Amygdala (tissue), 56 donors: Measurements from ENCODE around the gene CBLC.
A peak's percentile ranks its signal among the peaks of the same experiment; 100 is the strongest.

Source experiments
- DNase-seq, 56 donors: peaks; one replicate each; lab custom pipeline; 2025; lab: John Stamatoyannopoulos, UW

Gene CBLC

DNA sequence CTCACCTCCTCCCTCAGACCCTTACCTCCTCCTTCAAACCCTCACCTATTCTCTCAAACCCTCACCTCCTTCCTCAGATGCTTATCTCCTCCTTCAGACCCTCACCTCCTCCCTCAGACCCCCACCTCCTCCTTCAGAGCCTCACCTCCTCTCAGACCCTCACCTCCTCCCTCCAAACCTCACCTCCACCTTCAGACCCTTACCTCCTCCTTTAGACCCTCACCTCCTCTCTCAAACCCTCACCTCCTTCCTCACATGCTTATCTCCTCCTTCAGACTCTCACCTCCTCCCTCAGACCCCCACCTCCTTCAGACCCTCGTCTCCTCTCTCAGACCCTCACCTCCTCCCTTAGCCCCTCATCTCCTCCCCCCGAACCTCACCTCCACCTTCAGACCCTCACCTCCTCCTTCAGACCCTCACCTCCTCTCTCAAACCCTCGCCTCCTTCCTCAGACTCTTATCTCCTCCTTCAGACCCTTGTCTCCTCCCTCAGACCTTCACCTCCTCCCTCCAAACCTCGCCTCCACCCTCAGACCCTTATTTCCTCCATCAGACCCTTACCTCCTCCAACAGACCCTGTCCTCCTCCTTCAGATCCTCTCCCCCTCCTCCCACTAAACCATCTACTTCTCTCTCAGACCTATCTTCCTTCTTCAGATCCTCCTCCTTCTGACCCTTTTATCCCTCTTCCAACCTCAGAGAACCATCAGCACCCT is 31.6 kb upstream of the CBLC start:
- no peak for DNase-seq

DNA sequence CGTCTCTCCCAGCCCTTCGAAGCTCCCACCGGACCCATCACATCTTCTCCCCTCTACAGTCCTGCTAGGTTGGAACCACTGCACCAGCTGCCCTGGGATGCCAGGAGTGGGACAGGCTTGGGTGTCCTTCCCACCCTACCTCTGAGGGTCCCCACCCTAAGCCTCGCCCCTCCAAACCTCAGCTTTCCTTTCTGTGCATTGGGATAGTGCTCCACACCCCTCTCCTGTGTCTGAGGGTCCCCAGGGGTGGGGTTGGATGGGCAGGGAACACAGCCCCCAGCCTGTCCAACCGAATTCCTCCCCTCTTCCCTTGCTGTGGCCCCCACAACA is 31.1 kb upstream of the CBLC start:
- DNase-seq = no peak

DNA sequence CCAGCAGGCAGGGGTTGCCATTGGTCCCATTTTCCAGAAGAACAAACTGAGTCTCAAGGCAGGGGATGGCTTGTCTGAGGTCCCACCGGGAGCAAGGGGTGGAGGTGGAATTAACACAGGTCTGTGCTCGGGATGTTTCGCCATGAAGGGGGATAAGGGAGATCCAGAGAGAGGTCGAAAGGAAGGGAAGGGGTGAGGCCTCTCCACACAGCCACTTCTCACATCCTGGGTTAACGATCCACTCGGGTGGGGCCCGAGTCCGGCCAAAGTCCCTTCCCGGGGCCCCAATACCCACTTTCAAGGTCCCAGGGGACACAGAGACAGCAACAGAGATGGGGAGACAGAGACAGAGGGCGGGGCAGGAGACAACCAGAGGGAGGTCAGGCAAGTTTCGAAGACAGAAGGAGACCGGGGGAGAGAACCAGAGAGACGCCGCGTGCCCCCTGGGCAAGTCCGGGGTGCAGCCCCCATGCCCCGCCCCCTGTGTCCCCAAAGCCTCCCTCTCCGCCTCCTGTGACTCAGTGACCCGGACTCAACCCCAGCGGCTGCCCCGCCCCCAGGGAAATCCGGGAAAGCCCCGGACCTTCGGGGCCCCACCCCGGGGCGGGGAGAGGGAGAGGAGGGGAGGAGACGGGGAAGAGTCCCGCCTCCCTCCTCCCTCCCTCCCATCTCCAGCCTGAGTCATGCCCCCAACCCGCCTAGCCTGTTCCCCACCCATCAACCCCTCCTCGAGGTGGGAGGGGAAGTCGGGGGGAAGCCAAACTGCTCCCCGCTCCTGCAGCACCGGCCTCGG is 30.5 kb upstream of the CBLC start:
- DNase-seq = peak in 43 of 56 donors; percentile 7 to 86 (median 49)

DNA sequence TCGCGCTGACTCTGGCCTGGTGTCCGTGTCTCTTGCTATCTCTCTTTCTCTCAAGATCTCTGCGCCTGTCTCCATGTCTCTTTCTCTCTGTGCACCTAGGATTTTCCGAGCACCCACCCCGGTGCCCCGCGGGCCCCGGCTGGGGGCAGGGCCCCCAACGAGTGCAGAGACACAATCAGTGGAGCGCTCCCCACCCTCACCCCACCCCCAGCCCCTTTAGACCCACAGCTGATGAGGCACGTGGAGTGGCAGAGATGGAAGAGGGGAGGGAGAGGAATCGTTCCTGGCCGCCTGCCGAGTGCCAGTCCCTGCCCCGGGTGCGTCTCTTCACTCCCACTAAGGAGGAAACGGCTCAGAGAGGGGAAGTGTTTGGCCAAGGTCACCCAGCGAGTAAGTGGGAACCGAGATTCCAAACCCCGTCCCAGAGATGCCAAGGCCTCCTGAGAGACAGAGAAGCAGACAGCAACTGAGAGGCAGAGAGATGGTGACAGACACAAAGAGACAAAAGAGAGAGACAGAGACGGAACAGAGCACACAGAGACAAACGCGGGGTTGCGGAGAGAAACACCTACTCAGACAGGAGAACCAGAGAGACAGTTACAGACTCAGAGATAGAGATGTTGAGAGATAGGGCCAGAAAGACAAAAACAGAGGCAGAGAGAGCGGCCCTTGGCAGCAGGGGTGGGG is 29.8 kb upstream of the CBLC start:
- peak in 14 of 56 donors; percentile 4 to 63 (median 31) for DNase-seq

DNA sequence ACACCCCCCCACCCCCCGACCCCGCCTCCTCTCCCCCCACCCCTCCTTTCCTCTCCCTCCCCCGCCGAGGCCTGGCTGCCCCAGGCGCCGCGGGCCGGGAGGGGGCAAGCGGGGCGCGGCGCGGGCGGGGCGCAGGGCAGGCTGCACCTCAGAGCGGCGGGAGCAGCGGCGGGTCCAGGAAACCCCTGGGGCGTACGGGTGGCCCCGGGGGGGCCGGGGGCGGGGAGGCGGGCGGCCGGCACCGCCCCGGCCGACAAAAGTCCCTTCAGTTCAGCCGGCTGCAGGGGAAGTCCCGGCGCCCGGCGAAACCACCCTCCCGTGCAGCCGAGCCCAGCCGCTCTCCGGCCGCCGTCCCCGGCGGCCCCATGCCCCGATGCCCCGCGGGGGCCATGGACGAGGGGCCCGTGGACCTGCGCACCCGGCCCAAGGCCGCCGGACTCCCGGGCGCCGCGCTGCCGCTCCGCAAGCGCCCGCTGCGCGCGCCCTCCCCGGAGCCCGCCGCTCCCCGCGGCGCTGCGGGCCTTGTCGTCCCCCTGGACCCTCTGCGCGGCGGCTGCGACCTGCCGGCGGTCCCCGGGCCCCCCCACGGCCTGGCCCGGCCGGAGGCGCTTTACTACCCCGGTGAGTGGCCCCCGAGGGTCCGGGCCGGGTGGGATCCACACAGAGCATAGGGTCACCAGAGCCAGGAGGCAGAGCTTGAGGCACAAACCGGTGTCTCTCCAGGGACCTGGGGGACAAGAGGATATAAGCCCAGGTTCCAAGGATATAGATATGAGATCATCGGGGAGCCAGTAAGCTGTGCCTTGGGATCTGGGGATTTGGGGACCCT is 29.1 kb upstream of the CBLC start, which contains the start of gene BCL3:
TSS of gene BCL3 (plus strand) at position 283 of the 829 bp plus-strand sequence. CDS start at position 366, 83 bp downstream.
- DNase-seq = peak in 22 of 56 donors; percentile 3 to 57 (median 20)

DNA sequence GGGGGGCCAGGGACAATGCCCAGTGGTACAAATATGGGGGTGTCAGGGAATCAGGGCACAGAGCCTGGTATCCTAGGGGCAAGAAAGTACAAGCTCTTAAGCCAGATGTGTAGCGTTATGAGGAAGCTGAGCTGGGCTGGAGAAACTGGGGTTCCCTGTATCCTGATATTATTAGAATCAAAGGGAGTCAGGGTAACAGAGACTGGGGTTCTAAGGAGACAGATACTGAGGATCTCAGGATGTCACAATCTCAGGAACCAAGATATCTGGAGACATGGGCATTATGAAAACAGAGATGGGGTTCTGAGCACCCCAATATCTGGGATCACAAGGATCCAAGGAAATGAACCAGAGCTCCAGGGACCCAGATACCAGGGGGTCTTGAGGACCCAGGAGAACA is 28.4 kb upstream of the CBLC start:
- no peak for DNase-seq

DNA sequence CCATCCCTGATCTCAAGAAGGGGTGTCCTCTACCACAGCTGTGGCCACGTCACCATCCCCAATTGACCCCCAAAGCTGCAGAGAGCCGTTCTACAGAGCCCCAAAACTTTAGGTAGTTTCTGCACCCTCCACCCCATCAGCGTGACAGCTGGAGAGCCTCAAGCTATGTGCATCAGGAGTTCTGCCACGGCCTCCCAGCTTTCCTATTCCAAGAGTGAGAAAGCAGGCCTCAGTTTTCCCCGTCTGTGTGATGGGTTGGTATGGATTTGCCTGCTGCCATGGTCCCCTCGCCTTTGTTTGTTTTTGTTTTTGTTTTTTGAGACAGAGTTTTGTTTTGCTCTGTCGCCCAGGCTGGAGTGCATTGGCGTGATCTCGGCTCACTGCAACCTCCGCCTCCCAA is 27.7 kb upstream of the CBLC start:
- no peak for DNase-seq

DNA sequence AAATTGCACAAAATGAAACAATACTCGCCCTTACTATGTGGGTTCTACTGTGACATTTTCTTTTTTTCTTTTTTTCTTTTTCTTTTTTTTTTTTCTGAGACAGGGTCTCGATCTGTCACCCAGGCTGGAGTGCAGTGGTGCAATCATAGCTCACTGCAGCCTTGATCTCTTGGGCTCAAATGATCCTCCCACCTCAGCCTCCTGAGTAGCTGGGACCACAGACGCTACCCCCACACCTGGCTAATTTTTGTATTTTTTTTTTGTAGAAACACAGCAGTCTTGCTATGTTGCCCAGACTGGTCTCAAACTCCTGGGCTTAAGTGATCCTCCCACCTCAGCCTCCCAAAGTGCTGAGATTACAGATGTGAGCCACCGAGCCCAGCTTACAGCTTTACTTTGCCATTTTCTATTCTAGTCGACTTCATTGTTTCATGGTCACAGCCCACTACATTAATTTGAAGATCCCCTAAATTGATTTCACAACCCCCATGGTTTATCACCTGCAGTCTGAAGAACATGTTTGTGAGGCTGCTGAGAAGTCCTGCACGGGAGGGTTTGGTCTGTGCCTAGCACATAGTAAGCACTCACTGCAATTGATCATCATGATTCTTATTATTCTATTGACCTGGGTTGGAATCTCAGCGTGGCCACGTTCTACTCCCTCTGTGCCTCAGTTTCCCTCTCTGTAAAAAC is 25.4 kb upstream of the CBLC start:
- no peak for DNase-seq

DNA sequence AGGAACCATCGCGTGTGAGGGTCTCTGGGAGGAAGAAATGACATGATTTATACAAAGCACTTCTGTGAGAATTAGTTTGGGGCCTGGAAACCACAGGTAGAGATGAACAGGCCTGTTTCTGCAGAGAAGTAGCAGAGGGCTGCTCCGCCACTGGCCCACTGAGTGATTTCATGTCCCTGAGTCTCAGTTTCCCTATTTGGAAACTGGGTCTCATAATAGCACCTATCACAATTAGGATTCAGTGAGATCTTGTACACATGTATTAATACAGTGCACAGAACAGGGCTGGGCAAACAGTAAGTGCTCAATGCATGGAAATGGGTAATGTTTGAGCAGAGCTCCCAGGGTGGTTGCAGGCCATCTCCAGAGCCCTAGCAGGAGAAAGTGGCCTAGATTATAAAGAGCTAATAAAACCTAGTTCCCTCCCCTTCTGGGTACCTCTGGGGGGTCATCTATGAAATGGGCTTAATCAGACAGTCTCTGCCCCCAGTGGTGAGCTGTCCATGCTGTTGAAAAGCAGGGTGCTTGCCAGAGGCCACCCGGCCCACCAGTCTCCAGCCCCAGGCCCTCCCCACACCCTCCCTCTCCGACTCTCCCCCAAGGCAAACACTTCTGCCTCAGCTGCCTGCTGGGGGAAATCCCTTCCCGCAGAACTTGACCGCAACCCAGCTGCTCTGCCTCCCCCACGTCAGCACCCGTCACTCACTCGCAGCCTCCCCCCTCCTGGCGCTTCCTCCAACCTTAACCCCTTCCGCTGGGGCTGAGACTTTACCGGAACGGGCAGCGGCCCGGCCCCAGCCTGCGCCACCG is 24.7 kb upstream of the CBLC start:
- peak in 38 of 56 donors; percentile 4 to 56 (median 31) for DNase-seq

DNA sequence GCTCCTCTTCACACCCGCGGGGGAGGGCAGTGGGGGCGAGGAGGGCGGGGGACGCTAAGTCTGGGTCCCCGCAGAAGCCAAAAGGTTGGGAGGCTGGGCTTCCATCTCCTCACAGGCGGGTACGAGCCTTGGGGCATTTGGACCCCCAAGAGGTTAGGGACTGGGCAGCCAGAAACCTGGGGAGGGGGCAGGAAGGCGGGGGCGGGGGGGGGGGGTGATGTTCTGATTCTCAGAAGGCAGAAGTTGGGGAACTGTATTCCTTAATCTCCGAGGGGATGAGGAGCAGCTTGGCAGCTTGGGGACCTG is 24.1 kb upstream of the CBLC start:
- DNase-seq = no peak

DNA sequence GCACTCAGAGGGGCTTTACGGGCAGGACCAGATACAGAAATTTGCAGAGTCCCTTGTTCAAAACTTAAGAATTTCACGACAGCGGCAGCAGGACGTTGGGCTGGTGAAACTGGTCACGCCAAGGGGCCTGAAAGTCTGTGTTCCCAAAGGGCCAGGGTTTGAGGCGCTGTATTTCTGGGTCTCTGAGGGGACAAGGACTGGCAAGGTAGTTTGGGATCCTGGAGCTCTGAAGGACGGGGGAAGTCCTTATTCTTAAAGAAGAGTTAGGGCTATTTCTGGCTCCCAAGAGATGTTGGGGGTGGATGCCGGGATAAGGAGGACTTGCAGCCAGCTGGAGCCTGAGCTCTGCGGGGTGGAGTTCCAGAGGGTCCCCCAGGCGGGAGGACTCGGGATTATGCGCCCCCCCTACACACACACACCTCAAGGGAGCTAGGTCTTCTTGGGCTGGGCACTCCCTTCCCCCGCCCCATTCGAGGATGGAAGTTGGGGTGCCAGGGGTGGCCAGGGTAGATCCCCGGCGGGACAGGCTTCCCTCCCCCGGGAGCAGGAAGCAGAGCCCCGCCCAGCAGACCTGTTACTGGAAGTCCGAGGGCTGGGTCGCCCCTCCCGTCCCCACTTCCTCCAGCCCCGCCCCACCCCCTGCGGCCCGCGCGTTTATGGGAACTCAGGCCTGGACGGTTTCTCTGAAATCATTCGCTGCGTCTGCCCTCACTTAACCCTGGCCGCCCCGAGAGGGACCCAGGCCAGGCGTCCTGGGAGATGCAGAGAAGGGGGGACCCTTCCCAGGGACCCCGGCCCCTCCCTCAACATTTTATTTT is 23.5 kb upstream of the CBLC start:
- DNase-seq = peak in 22 of 56 donors; percentile 1 to 34 (median 10)

DNA sequence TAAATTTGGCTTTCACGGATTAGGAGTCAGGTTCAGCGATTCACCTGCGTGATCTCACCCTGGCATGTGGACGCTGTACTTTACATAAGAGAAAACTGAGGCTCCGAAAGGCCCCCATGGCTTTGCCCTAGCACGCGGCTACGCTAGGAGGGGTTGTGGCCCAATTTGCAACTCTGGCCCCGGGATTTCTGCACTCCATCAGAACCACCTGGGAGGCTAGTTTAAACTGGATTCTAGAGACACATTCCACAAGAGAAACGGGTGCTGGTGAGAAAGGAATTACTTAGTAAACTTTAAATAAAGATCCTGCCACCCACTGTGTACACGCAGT is 23.0 kb upstream of the CBLC start:
- no peak for DNase-seq

DNA sequence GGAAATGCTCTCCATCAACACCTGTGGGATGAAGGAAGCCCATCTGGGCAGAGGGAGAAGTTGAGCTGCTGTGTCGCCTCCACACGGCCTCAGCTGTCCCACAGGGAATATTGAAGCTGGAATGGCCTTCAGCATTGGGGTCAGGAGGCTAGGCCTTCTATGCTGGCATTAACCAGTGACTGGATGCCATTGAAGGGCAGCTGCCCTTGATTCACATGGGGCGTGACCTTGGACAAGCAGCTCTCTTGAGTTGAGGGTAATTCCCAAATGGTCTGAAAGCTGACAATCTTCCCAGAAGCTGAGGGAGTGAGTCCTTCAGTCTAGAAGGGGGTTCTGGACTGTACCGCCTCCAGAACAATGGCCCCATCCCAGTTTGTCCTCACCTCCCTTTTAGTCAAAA is 22.5 kb upstream of the CBLC start:
- DNase-seq = no peak

DNA sequence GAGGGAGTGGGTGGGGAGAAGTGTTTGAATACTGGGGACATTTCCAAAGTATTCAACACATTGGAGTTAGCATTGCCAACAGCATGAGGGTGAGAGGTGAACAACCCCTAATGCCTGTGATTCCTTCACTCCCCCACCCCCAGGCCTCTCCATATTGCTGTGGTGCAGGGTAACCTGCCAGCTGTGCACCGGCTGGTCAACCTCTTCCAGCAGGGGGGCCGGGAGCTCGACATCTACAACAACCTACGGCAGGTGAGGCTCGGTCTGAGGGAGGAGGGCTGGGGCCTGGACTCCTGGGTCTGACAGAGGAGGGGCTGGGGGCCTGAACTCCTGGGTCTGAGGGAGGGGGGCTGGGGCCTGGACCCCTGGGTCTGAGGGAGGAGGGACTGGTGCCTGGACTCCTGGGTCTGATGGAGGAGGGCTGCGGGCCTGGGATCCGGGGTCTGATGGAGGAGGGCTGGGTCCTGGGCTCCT is 21.6 kb upstream of the CBLC start:
- no peak for DNase-seq

DNA sequence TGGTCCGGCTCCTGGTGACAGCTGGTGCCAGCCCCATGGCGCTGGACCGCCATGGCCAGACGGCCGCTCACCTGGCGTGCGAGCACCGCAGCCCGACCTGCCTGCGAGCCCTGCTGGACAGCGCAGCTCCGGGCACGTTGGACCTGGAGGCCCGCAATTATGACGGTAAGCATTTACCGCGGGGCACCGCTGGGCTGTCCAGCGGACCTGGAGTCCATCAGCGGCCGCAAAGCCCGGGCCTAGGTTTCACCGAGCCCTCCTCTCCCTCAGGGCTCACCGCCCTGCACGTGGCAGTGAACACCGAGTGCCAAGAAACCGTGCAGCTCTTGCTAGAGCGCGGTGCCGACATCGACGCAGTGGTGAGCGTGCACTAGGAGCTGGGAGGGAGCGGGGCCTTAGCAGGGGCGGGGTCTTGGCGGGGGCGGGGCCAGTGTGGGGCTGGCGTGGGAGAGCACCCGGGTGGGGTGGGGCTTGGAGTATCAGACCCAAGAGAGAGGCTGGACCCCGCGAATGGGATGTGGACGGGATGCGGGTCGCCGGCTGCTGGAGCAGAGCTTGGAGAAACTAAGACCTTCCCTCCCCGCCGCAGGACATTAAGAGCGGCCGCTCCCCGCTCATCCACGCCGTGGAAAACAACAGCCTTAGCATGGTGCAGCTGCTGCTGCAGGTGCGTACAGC is 20.5 kb upstream of the CBLC start:
- DNase-seq = peak in 14 of 56 donors; percentile 2 to 25 (median 11)

DNA sequence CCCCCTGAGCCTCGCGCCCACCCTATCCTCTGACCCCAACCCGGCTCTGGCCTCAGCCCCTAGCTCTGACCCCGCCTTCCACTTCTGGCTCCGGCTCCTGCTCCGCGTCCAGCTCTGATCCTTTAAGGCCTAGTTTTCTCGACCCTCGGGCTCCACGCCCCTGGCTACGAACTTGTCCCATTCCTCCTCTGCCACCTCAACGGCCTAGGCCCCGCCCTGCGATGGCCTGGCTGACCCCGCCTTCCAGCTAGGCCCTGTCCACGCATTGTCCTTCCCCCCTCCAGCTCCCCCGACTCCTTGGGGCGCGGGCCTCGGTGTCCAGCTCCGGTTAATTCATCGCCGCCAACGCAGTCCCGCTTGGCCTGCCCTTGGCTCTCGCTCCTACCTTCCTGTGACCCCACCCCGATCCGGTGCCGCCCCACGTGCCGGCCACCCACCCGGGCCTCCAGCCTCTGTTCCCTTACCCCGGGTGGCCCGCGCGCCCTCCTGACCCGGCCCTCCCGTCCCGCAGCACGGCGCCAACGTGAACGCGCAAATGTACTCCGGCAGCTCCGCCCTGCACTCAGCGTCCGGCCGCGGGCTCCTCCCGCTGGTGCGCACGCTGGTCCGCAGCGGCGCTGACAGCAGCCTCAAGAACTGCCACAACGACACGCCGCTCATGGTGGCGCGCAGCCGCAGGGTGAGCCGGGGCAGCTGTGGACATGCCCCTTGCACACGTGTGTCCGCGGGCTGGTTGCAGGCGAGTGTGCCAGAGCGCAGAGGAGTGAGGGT is 19.8 kb upstream of the CBLC start:
- peak in 29 of 56 donors; percentile 4 to 53 (median 25) for DNase-seq

DNA sequence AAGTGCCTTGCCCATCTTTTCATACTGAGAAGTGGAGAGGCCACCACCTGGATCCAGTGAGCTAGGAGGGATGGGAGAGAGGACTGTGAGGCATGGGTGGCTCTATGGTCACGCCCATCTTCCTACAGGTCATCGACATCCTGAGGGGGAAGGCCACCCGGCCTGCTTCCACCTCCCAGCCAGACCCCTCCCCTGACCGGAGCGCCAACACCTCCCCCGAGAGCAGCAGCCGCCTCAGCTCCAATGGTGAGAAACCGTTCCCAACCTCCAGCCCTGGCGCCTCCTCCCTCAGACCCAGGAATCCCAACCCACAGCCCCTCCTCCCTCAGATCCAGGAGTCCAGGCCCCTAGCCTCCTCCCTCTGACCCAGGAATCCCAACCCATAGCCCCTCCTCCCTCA is 19.1 kb upstream of the CBLC start:
- DNase-seq = no peak
